Stromal cell of bone marrow (primary cell): Measurements from ENCODE around the gene KRTAP4-11.
"Not testable (repeated sequence)": the region's sequence is repeated elsewhere in the genome, so short reads cannot be mapped to it uniquely, and the experiment has no call there.

Experiments
- DNase-seq: peaks from one replicate; pipeline ENCODE4 v3.0.0-alpha.2; 2012; ENCODE audit warnings: low read depth

The KRTAP4-11 gene

GRCh38 chr17:41117846-41118386 is at the start of gene KRTAP4-11:
TSS of gene KRTAP4-11 (minus strand) at chr17:41118373. CDS start at chr17:41118315, 58 bp downstream.
- DNase-seq: not testable (repeated sequence)

- no peak for DNase-seq
These were observed 49.4 kb upstream of the KRTAP4-11 start for GRCh38 chr17:41167561-41167960.

- no peak for DNase-seq
These were observed 45.7 kb upstream of the KRTAP4-11 start for GRCh38 chr17:41163828-41164227.

- no peak for DNase-seq
These were observed 42.5 kb upstream of the KRTAP4-11 start, which contains the start of gene KRTAP4-4 for GRCh38 chr17:41160648-41161047. TSS of gene KRTAP4-4 (minus strand) at chr17:41160748. CDS start at chr17:41160691, 57 bp downstream.

- DNase-seq: not testable (repeated sequence)
These were observed 42.0 kb upstream of the KRTAP4-11 start for GRCh38 chr17:41160190-41160589.

- DNase-seq: no peak
These were observed 35.7 kb upstream of the KRTAP4-11 start for GRCh38 chr17:41153856-41154255.

- DNase-seq: no peak
These were observed 33.4 kb upstream of the KRTAP4-11 start for GRCh38 chr17:41151525-41151924.

- no peak for DNase-seq
These were observed 31.9 kb upstream of the KRTAP4-11 start for GRCh38 chr17:41150026-41150425.

GRCh38 chr17:41149652-41149985 is 31.4 kb upstream of the KRTAP4-11 start, which contains the start of gene KRTAP4-5:
TSS of gene KRTAP4-5 (minus strand) at chr17:41149825. CDS start at chr17:41149767, 58 bp downstream.
- DNase-seq: no peak

- not testable (repeated sequence) for DNase-seq
These were observed 30.9 kb upstream of the KRTAP4-11 start for GRCh38 chr17:41148971-41149651.

- DNase-seq: no peak
These were observed 29.5 kb upstream of the KRTAP4-11 start for GRCh38 chr17:41147531-41148204.

- no peak for DNase-seq
These were observed 27.1 kb upstream of the KRTAP4-11 start for GRCh38 chr17:41145261-41145660.

- no peak for DNase-seq
These were observed 26.7 kb upstream of the KRTAP4-11 start for GRCh38 chr17:41144846-41145245.

GRCh38 chr17:41141361-41141760 is 23.2 kb upstream of the KRTAP4-11 start:
- no peak for DNase-seq

GRCh38 chr17:41140360-41141131 is 22.4 kb upstream of the KRTAP4-11 start, which contains the start of gene KRTAP4-6:
TSS of gene KRTAP4-6 (minus strand) at chr17:41140544. CDS start at chr17:41140487, 57 bp downstream.
- DNase-seq: peak; percentile 49

- not testable (repeated sequence) for DNase-seq
These were observed 21.7 kb upstream of the KRTAP4-11 start for GRCh38 chr17:41139865-41140264.

- DNase-seq: no peak
These were observed 15.9 kb upstream of the KRTAP4-11 start for GRCh38 chr17:41133880-41134735.

- no peak for DNase-seq
These were observed 13.8 kb upstream of the KRTAP4-11 start for GRCh38 chr17:41131979-41132378.

GRCh38 chr17:41127371-41127770 is 9.2 kb upstream of the KRTAP4-11 start:
- DNase-seq: no peak

GRCh38 chr17:41126412-41126811 is 8.2 kb upstream of the KRTAP4-11 start:
- DNase-seq: no peak

- DNase-seq: no peak
These were observed 6.9 kb upstream of the KRTAP4-11 start for GRCh38 chr17:41125064-41125463.
